HG03039 (cell line): ENCODE data around the gene MYH6.
"Not testable (repeated sequence)": the region's sequence is repeated elsewhere in the genome, so short reads cannot be mapped to it uniquely, and the experiment has no call there.

Experiments
- ATAC-seq: cut with Tn5 transposase; IDR thresholded peaks from one replicate; pipeline ENCODE4 v1.9.1; 2021; ENCODE audit warnings: mild to moderate bottlenecking, moderate library complexity; ENCODE audit not compliant: unreplicated experiment

Gene MYH6

GRCh38 chr14:23415821-23416778 is 8.0 kb upstream of the MYH6 start:
- ATAC-seq: no peak

GRCh38 chr14:23414906-23415820 is 7.1 kb upstream of the MYH6 start:
- no peak for ATAC-seq

GRCh38 chr14:23414254-23414653 is 6.2 kb upstream of the MYH6 start:
- ATAC-seq: no peak

- no peak for ATAC-seq
Measured at GRCh38 chr14:23413681-23414080, 5.6 kb upstream of the MYH6 start.

- no peak for ATAC-seq
Measured at GRCh38 chr14:23411563-23412525, 3.8 kb upstream of the MYH6 start.

GRCh38 chr14:23409966-23410635 is 2.0 kb upstream of the MYH6 start:
- ATAC-seq: no peak

GRCh38 chr14:23409475-23409874 is 1.4 kb upstream of the MYH6 start:
- no peak for ATAC-seq

GRCh38 chr14:23408307-23408630 is 196 bp upstream of the MYH6 start:
- no peak for ATAC-seq

GRCh38 chr14:23406725-23407355 is 1.2 kb downstream of the MYH6 start:
- no peak for ATAC-seq

- ATAC-seq: no peak
Measured at GRCh38 chr14:23406244-23406643, 1.8 kb downstream of the MYH6 start.

- no peak for ATAC-seq
Measured at GRCh38 chr14:23405516-23406025, 2.5 kb downstream of the MYH6 start.

- no peak for ATAC-seq
Measured at GRCh38 chr14:23405096-23405495, 3.0 kb downstream of the MYH6 start.

GRCh38 chr14:23404331-23404900 is 3.7 kb downstream of the MYH6 start:
- ATAC-seq: no peak

GRCh38 chr14:23403908-23404307 is 4.2 kb downstream of the MYH6 start:
- ATAC-seq: no peak

- ATAC-seq: no peak
Measured at GRCh38 chr14:23403139-23403438, 5.0 kb downstream of the MYH6 start.

- no peak for ATAC-seq
Measured at GRCh38 chr14:23402296-23403138, 5.6 kb downstream of the MYH6 start.

- no peak for ATAC-seq
Measured at GRCh38 chr14:23401291-23401690, 6.8 kb downstream of the MYH6 start.

- ATAC-seq: not testable (repeated sequence)
Measured at GRCh38 chr14:23400496-23401149, 7.5 kb downstream of the MYH6 start.
